GM12873 (cell line): ENCODE results near the gene KIF16B.

Source experiments
- CTCF ChIP-seq: IDR thresholded peaks from 2 replicates; pipeline ENCODE4 v1.5.1; 2012; ENCODE audit warnings: low read depth, mild to moderate bottlenecking, moderate library complexity, low read length, control low read depth; ENCODE audit not compliant: insufficient read depth; ENCODE audit errors: missing control alignments

KIF16B gene

GRCh38 chr20:16589623-16590022, 16.4 kb upstream of the KIF16B start:
- no peak for TF ChIP-seq CTCF

GRCh38 chr20:16588241-16588640, 15.0 kb upstream of the KIF16B start:
- TF ChIP-seq CTCF: no peak

GRCh38 chr20:16587066-16587465, 13.8 kb upstream of the KIF16B start:
- TF ChIP-seq CTCF: no peak

GRCh38 chr20:16583474-16583873, 10.2 kb upstream of the KIF16B start:
- TF ChIP-seq CTCF: no peak

GRCh38 chr20:16581241-16581640, 8.0 kb upstream of the KIF16B start:
- TF ChIP-seq CTCF: no peak

GRCh38 chr20:16580620-16581019, 7.4 kb upstream of the KIF16B start:
- TF ChIP-seq CTCF: no peak

- TF ChIP-seq CTCF: no peak
Measured at GRCh38 chr20:16580147-16580546, 6.9 kb upstream of the KIF16B start.
